ENCODE results near the gene SUCLG2.

Gene SUCLG2

GRCh38 chr3:67433109-67433508 is 221.3 kb downstream of the SUCLG2 start:
- DNase-seq (ENCODE audit: insufficient read length) (no peak), FAIRE-seq (no peak)
- TF ChIP-seq POLR2A (IDR thresholded peaks at IDR 0.05; ENCODE audit: low read depth, low read length) (no peak), TAF1 (IDR thresholded peaks at IDR 0.05; ENCODE audit: borderline replicate concordance, low read depth, low read length) (no peak), POLR2AphosphoS5 (IDR thresholded peaks at IDR 0.05; ENCODE audit: low read depth, low read length) (no peak)

- no peak for TF ChIP-seq POLR2A (IDR thresholded peaks at IDR 0.05; ENCODE audit: low read depth, low read length)
- no peak for TF ChIP-seq POLR2AphosphoS5 (IDR thresholded peaks at IDR 0.05; ENCODE audit: low read depth, low read length)
- no peak for TF ChIP-seq TAF1 (IDR thresholded peaks at IDR 0.05; ENCODE audit: borderline replicate concordance, low read depth, low read length)
- DNase-seq (ENCODE audit: insufficient read length) (no peak), FAIRE-seq (no peak)
These were observed 222.5 kb downstream of the SUCLG2 start for GRCh38 chr3:67431887-67432286.

- FAIRE-seq = no peak
- no peak for DNase-seq (ENCODE audit: insufficient read length)
- TF ChIP-seq TAF1 (IDR thresholded peaks at IDR 0.05; ENCODE audit: borderline replicate concordance, low read depth, low read length) (no peak), POLR2AphosphoS5 (IDR thresholded peaks at IDR 0.05; ENCODE audit: low read depth, low read length) (no peak), POLR2A (IDR thresholded peaks at IDR 0.05; ENCODE audit: low read depth, low read length) (no peak)
These were observed 230.7 kb downstream of the SUCLG2 start for GRCh38 chr3:67423722-67424121.

GRCh38 chr3:67421912-67422311 is 232.5 kb downstream of the SUCLG2 start:
- TF ChIP-seq POLR2AphosphoS5 (IDR thresholded peaks at IDR 0.05; ENCODE audit: low read depth, low read length) = no peak
- TF ChIP-seq TAF1 (IDR thresholded peaks at IDR 0.05; ENCODE audit: borderline replicate concordance, low read depth, low read length) = no peak
- no peak for TF ChIP-seq POLR2A (IDR thresholded peaks at IDR 0.05; ENCODE audit: low read depth, low read length)
- no peak for DNase-seq (ENCODE audit: insufficient read length)
- FAIRE-seq = no peak

GRCh38 chr3:67419779-67420178 is 234.6 kb downstream of the SUCLG2 start:
- DNase-seq (ENCODE audit: insufficient read length) = no peak
- no peak for FAIRE-seq
- no peak for TF ChIP-seq POLR2A (IDR thresholded peaks at IDR 0.05; ENCODE audit: low read depth, low read length)
- no peak for TF ChIP-seq POLR2AphosphoS5 (IDR thresholded peaks at IDR 0.05; ENCODE audit: low read depth, low read length)
- no peak for TF ChIP-seq TAF1 (IDR thresholded peaks at IDR 0.05; ENCODE audit: borderline replicate concordance, low read depth, low read length)

- no peak for FAIRE-seq
- no peak for DNase-seq (ENCODE audit: insufficient read length)
- TF ChIP-seq POLR2A (IDR thresholded peaks at IDR 0.05; ENCODE audit: low read depth, low read length) (no peak), TAF1 (IDR thresholded peaks at IDR 0.05; ENCODE audit: borderline replicate concordance, low read depth, low read length) (no peak), POLR2AphosphoS5 (IDR thresholded peaks at IDR 0.05; ENCODE audit: low read depth, low read length) (no peak)
These were observed 235.2 kb downstream of the SUCLG2 start for GRCh38 chr3:67419218-67419529.

GRCh38 chr3:67418426-67419217 is 235.8 kb downstream of the SUCLG2 start:
- TF ChIP-seq POLR2A (IDR thresholded peaks at IDR 0.05; ENCODE audit: low read depth, low read length) (no peak), POLR2AphosphoS5 (IDR thresholded peaks at IDR 0.05; ENCODE audit: low read depth, low read length) (no peak), TAF1 (IDR thresholded peaks at IDR 0.05; ENCODE audit: borderline replicate concordance, low read depth, low read length) (no peak)
- DNase-seq (ENCODE audit: insufficient read length) (no peak), FAIRE-seq (no peak)

GRCh38 chr3:67416703-67417102 is 237.7 kb downstream of the SUCLG2 start:
- TF ChIP-seq POLR2AphosphoS5 (IDR thresholded peaks at IDR 0.05; ENCODE audit: low read depth, low read length) = no peak
- no peak for TF ChIP-seq TAF1 (IDR thresholded peaks at IDR 0.05; ENCODE audit: borderline replicate concordance, low read depth, low read length)
- no peak for TF ChIP-seq POLR2A (IDR thresholded peaks at IDR 0.05; ENCODE audit: low read depth, low read length)
- FAIRE-seq = no peak

GRCh38 chr3:67415511-67415910 is 238.9 kb downstream of the SUCLG2 start:
- no peak for DNase-seq (ENCODE audit: insufficient read length)
- FAIRE-seq = no peak
- no peak for TF ChIP-seq TAF1 (IDR thresholded peaks at IDR 0.05; ENCODE audit: borderline replicate concordance, low read depth, low read length)
- no peak for TF ChIP-seq POLR2A (IDR thresholded peaks at IDR 0.05; ENCODE audit: low read depth, low read length)
- TF ChIP-seq POLR2AphosphoS5 (IDR thresholded peaks at IDR 0.05; ENCODE audit: low read depth, low read length) = no peak

More at GRCh38 chr3:67416703-67417102, 237.7 kb downstream of the SUCLG2 start:
- DNase-seq (ENCODE audit: insufficient read length) = no peak

- FAIRE-seq = no peak
- no peak for DNase-seq (ENCODE audit: insufficient read length)
These were observed 239.7 kb downstream of the SUCLG2 start for GRCh38 chr3:67414740-67415139.

GRCh38 chr3:67405193-67405592 is 249.2 kb downstream of the SUCLG2 start:
- TF ChIP-seq TAF1 (IDR thresholded peaks at IDR 0.05; ENCODE audit: borderline replicate concordance, low read depth, low read length) = no peak
- no peak for TF ChIP-seq POLR2A (IDR thresholded peaks at IDR 0.05; ENCODE audit: low read depth, low read length)
- TF ChIP-seq POLR2AphosphoS5 (IDR thresholded peaks at IDR 0.05; ENCODE audit: low read depth, low read length) = no peak
- FAIRE-seq (no peak), DNase-seq (ENCODE audit: insufficient read length) (no peak)

More at GRCh38 chr3:67414740-67415139, 239.7 kb downstream of the SUCLG2 start:
- TF ChIP-seq POLR2A (IDR thresholded peaks at IDR 0.05; ENCODE audit: low read depth, low read length) (no peak), POLR2AphosphoS5 (IDR thresholded peaks at IDR 0.05; ENCODE audit: low read depth, low read length) (no peak), TAF1 (IDR thresholded peaks at IDR 0.05; ENCODE audit: borderline replicate concordance, low read depth, low read length) (no peak)

GRCh38 chr3:67402873-67403272 is 251.5 kb downstream of the SUCLG2 start:
- no peak for TF ChIP-seq TAF1 (IDR thresholded peaks at IDR 0.05; ENCODE audit: borderline replicate concordance, low read depth, low read length)
- TF ChIP-seq POLR2A (IDR thresholded peaks at IDR 0.05; ENCODE audit: low read depth, low read length) = no peak
- no peak for TF ChIP-seq POLR2AphosphoS5 (IDR thresholded peaks at IDR 0.05; ENCODE audit: low read depth, low read length)
- no peak for DNase-seq (ENCODE audit: insufficient read length)

More at GRCh38 chr3:67402873-67403272, 251.5 kb downstream of the SUCLG2 start:
- no peak for FAIRE-seq

Measured in GM12892 (cell line).